NCI-H524 treated with DMSO at 0.1 percent for 48 hours (cell line): ENCODE measurements around the gene PTMA.

Experiments
- DNase-seq: peaks from one replicate; lab custom pipeline; 2025; lab: John Stamatoyannopoulos, UW

Gene PTMA

DNA sequence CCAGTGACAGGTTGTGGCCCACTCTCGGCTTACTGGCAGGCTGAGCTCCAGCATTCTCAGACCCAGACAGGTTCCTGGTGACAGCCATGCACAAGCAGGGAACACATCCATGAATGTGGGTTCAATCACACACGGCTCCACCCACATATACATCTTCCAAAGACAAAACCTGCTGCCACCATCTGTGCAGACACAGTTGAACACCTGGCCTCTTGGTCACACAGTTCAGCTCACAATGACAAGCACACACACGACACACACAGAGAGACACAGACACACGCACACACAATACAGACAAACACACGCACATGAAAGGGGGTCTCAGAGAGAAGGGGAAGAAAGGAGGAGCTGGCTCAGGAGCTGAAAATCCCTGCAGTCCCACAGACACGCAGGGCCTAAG lies 32.1 kb upstream of the PTMA start:
- peak; percentile 48 for DNase-seq

DNA sequence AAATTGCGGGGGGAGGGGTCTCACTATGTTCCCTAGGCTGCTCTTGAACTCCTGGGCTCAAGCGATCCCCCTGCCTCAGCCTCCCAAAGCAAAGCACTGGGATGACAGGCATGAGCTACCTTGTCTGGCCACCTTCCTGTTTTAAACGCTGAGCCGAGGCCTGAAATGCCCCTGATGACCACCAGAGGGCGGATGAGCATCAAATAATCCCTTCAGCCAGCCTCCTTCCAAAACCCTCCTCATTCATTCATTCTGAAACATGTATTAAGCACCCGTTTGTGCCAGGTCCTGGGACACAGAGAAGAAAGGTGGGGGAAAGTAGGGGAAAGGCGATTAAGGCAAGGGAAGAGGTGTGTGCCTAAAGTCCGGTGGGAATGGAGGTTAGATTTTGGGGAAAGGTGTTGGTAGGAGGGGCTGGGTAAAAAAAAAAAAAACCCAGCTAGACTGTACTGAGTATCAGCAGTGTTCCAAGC lies 30.7 kb upstream of the PTMA start:
- DNase-seq, result peak; percentile 20

GRCh38 chr2:231679908-231680284 lies 28.4 kb upstream of the PTMA start:
- no peak for DNase-seq

GRCh38 chr2:231680285-231680991 lies 27.9 kb upstream of the PTMA start:
- no peak for DNase-seq

DNA sequence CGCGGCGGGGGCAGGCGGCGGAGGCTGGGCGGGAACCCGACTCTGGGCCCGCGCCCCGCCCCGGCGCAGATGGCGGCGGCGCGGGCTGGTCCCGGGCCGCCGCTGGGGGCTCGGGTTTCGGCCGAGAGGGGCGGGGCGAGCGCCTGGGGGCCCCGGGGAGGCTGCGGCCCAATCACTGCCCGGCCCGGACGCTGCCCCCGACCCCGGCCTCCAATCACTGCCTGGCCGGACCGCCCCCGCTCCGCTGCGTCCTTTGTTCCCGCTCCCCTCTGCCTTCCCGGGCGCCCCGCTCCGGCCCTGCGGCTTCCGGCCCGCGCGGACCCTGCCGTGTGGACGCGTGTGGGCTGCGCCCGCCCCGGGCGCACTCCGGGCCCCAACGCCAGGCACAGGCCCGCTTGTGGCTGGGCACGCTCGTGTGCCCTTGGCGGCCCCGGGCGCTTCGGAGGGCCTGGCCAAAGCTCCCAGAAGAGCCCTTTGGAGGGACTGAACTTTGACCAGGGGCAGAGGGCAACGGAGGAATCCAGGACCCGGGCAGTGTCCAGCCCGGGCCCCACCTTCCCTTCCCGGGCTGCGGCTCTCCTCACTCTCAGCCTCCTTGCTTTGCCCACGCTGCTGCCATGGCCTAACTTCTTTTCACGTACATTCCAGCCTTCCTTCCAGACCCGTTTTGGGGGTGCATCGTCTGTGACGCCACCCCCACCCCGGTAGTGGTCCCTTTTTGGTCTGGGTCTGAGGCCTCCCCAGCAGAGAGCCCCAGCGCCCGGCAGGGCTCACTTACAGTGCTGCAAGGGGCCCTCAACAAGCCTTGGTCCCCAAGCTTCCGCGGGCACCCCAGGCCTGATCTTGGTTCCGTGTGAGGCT lies 27.1 kb upstream of the PTMA start:
- DNase-seq, result no peak

- peak; percentile 58 for DNase-seq
Measured at GRCh38 chr2:231682603-231683291, 25.6 kb upstream of the PTMA start.

GRCh38 chr2:231683292-231684235 lies 24.8 kb upstream of the PTMA start:
- DNase-seq, result peak; percentile 76

- DNase-seq, result peak; percentile 13
Measured at GRCh38 chr2:231684314-231685223, 23.8 kb upstream of the PTMA start.

DNA sequence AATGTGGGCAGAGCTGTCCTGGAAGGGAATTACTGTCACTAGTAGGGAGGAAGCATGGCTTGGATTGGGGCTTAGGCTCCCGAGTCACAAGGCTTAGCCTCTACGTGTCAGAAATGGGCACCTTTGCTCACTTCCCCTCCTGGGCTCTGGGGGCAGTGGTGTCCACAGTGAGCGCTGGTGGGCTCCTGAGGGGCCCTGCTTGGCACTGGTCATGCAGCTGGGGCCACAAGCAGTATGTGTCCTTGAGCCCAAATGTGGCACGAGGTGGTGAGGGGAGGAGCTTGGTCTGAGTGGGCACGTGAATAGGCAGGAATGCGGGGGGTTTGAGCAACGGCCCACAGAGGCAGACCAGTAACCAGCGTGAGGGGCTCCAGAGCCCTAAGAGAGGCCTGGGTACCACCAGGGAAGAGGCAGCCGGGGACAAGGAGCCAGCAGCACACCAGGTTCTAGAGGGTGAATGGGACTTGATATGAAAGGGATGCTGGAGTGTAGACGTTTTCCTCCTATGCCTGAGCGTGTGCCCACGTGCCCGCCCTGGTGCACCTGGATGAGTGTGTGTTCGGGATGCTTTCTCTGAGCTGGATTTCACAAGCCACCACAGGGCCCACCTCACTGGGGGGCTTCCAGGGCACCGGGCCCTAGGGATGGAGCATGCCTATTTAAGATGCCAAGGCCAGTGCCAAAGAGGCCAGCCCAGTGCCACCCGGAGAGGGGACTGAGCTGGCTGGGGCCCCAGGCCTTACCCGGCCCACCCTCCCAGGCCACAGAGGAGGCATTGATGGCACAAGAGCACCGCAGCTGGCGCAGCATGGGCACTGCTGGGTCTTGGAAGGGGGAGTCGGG lies 22.8 kb upstream of the PTMA start:
- no peak for DNase-seq

GRCh38 chr2:231686192-231687100 lies 21.9 kb upstream of the PTMA start:
- no peak for DNase-seq

DNA sequence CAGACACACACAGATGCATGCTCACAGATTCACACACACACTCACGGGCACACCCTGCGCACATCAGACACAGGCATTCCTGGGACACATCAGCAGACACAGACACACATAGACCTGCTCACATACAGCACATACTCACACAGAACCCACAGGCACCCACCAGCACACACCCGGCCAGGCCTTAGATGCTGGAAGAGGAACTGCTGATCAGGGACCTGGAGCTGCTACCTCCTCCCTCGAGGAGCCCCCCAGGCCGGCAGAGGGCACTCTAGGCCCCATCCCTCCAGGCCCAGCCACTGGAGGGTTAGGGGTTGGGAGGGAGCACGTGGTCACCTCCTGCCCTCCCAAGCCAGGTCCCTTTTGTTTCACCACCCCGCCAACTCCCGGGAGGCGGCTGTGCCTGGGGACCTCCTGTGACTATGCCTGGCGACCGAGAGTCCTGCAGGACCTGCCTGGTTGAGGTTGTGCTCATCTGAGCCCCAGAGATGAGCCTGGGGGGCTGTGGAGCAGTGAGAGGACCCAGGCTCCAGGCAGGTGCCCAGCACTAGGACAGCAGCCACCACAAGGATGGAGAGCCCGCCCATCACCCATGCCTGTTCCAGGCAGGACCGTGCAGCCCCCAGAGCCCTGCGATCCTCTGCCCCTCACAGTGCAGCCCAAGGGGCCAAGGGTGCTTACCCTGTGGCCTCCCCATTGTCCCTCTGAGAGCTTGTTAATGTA lies 21.0 kb upstream of the PTMA start:
- no peak for DNase-seq

DNA sequence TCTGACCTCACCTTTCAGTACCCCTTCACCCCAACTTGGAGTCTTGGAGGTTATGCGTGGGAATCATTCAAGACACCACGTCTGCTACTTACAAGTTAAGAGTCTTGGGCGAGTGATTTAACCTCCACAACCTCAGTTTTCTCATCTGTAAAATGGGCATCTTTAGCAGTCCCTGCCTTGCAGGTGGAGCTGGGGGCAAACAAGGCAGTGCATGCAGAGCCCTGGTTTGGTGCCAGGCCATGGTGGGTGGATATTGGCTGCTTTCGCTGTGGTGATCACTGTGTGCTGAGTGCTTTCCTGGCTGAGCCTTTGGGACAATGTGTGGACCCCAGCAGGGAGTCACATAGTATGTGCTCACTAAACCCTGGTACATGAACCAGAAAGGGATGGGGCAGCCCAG lies 20.4 kb upstream of the PTMA start:
- DNase-seq, result no peak

DNA sequence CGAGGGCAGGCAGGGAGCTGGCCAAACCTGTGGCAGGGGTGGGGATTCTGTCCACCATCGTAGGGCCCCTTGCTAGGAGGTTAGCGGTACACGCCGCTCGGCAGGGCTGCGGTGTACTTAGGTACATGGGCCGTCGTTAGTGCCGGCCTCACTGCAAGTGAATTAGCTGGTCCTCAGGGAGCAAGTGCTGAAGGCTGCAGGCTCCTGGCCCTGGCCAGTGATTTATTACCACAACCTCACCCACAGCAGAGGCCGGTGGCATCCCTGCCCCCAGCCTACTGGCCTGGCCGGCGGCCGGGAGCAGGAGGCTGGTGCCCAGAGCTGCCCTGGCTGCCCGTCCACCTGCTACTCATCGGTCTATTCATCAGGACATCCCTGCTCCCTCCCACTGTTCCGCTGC lies 19.6 kb upstream of the PTMA start:
- no peak for DNase-seq

GRCh38 chr2:231689124-231689893 lies 19.0 kb upstream of the PTMA start:
- DNase-seq, result no peak

GRCh38 chr2:231691251-231691772 lies 17.0 kb upstream of the PTMA start:
- no peak for DNase-seq

DNA sequence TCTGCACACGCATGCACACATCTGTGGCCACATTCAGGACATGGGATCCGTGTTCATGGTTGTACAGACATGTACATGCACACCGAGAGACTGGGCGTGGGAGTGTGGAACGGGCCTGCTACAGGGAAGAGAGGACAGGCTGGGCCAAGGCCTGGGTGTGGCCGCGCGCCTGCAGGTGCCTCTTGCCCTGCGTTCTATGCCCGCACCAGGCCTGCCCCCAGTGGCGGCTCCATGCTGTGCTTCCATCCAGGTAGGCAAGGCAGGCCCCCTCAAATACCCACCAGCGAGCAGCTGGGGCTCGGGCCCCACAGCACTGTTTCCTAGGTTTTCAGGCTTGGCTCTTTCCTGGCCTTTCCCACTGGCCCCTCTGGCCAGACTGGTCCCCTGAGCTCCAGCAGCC lies 15.5 kb upstream of the PTMA start:
- no peak for DNase-seq

DNA sequence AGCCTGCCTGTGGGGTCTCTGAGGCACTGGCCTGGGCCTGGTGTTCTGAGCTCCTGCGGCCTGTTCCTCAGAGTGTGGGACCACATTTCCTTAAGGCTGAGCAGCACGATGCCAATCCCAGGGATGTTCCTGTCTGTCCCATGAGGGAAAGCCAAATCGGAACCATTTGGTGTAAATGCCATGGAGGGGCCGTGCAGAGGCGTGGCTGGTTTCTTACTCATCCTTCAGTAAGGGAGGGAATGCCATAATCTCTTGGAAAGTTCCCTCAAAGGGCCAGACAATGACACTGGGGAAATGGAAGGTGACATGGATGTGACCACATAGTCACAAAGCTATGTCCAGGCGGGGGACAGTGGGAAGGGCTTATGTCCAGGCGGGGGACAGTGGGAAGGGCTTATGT lies 14.4 kb upstream of the PTMA start:
- DNase-seq, result no peak
